Astrocyte (in vitro differentiated cells and primary cell): ENCODE data around the gene TUBB. TPM values are rescaled to one million over a fixed set of nuclear protein-coding genes. Genes with fewer than 3 reads are reported as not detected.

Experiments used
- DNase-seq: peaks from one replicate; pipeline ENCODE4 v3.0.0-alpha.2; 2010; ENCODE audit warnings: low read depth
- FAIRE-seq: peaks from 2 replicates; lab custom pipeline; 2011; peaks lifted over from hg19 to GRCh38; lab: Jason Lieb, UNC
- H2AFZ ChIP-seq: 2 replicates; pipeline ENCODE4 v1.6.0; 2012; ENCODE audit warnings: low read depth, low read length, inconsistent platforms
- H3K27ac ChIP-seq: 2 replicates; pipeline ENCODE4 v1.5.1; 2011; ENCODE audit warnings: low read depth, low read length, inconsistent platforms
- H3K27me3 ChIP-seq: 2 replicates; pipeline ENCODE4 v1.6.0; 2011; ENCODE audit warnings: low read length, inconsistent platforms; ENCODE audit not compliant: insufficient read depth
- H3K36me3 ChIP-seq: 2 replicates; pipeline ENCODE4 v1.5.1; 2011; ENCODE audit warnings: low read length, inconsistent platforms; ENCODE audit not compliant: insufficient read depth
- H3K4me1 ChIP-seq: 2 replicates; pipeline ENCODE4 v1.5.1; 2011; ENCODE audit warnings: low read length, inconsistent platforms; ENCODE audit not compliant: insufficient read depth
- H3K4me2 ChIP-seq: 2 replicates; pipeline ENCODE4 v1.6.0; 2012; ENCODE audit warnings: low read length, inconsistent platforms
- H3K4me3 ChIP-seq: 2 replicates; pipeline ENCODE4 v1.5.1; 2011; ENCODE audit warnings: low read depth, mild to moderate bottlenecking, low read length, inconsistent platforms; ENCODE audit not compliant: insufficient read depth
- H3K79me2 ChIP-seq: 2 replicates; pipeline ENCODE4 v1.6.0; 2012; ENCODE audit warnings: mild to moderate bottlenecking, low read length, inconsistent platforms; ENCODE audit not compliant: insufficient read depth
- H3K9ac ChIP-seq: 2 replicates; pipeline ENCODE4 v1.6.0; 2012; ENCODE audit warnings: mild to moderate bottlenecking, low read length, inconsistent platforms
- H3K9me3 ChIP-seq: 2 replicates; pipeline ENCODE4 v1.5.1; 2012; ENCODE audit warnings: low read depth, mild to moderate bottlenecking, low read length, inconsistent platforms; ENCODE audit not compliant: insufficient read depth
- H4K20me1 ChIP-seq: 2 replicates; pipeline ENCODE4 v1.6.0; 2012; ENCODE audit warnings: low read length, inconsistent platforms; ENCODE audit not compliant: insufficient read depth
- H3K27ac Mint-ChIP-seq: one replicate; pipeline ENCODE4 v1.8.0; 2021; ENCODE audit warnings: mild to moderate bottlenecking, mixed read lengths; ENCODE audit not compliant: unreplicated experiment
- H3K27me3 Mint-ChIP-seq: one replicate; pipeline ENCODE4 v1.8.0; 2021; ENCODE audit warnings: low read depth, mixed read lengths; ENCODE audit not compliant: unreplicated experiment
- H3K36me3 Mint-ChIP-seq: one replicate; pipeline ENCODE4 v1.8.0; 2021; ENCODE audit warnings: low read depth, mixed read lengths; ENCODE audit not compliant: unreplicated experiment
- H3K4me1 Mint-ChIP-seq: one replicate; pipeline ENCODE4 v1.8.0; 2021; ENCODE audit warnings: low read depth, mixed read lengths; ENCODE audit not compliant: unreplicated experiment
- H3K4me3 Mint-ChIP-seq: one replicate; pipeline ENCODE4 v1.8.0; 2021; ENCODE audit warnings: mild to moderate bottlenecking, moderate library complexity, mixed read lengths; ENCODE audit not compliant: unreplicated experiment
- H3K9me3 Mint-ChIP-seq: one replicate; pipeline ENCODE4 v1.8.0; 2021; ENCODE audit warnings: mild to moderate bottlenecking, mixed read lengths; ENCODE audit not compliant: unreplicated experiment
- CTCF ChIP-seq: IDR thresholded peaks from 2 replicates; pipeline ENCODE4 v1.5.1; 2011; ENCODE audit warnings: low read depth, mild to moderate bottlenecking, inconsistent platforms, low read length, moderate library complexity; ENCODE audit not compliant: insufficient read depth
- EZH2 ChIP-seq: IDR thresholded peaks from 2 replicates; pipeline ENCODE4 v1.6.1; 2012; ENCODE audit warnings: mild to moderate bottlenecking, low read length, inconsistent platforms; ENCODE audit not compliant: insufficient read depth
- total RNA-seq: library from RNA; stranded (reverse); gene quantifications from 2 replicates; pipeline ENCODE4 v1.2.1, GENCODE V29; 2021

TUBB gene
- total RNA-seq, 1 donor from 2014 or later, result 887 TPM

GRCh38 chr6:30714263-30714662 is 5.9 kb upstream of the TUBB start:
- Mint-ChIP-seq H3K9me3 (no peaks in the 10 kb centered on the region), H3K4me1 (peaks cover 17% of the 10 kb centered on the region)
- H3K4me3 ChIP-seq, result no peak overlapping the region

GRCh38 chr6:30716879-30717128 is 3.3 kb upstream of the TUBB start:
- Histone ChIP-seq H2AFZ (peak overlapping the region; percentile 67), H3K79me2 (peaks cover 48% of the 10 kb centered on the region), H3K9me3 (no peaks in the 10 kb centered on the region), H3K4me1 (peaks cover 19% of the 10 kb centered on the region), H3K27me3 (no peaks in the 10 kb centered on the region), H4K20me1 (peaks cover 4% of the 10 kb centered on the region), H3K36me3 (peaks cover 19% of the 10 kb centered on the region), H3K9ac (peak overlapping the region; percentile 85), H3K27ac (peak overlapping the region; percentile 89), H3K4me3 (peak overlapping the region; percentile 78), H3K4me2 (peak overlapping the region; percentile 88)
- no peak for DNase-seq
- Mint-ChIP-seq H3K36me3 (peaks cover 33% of the 10 kb centered on the region), H3K27me3 (no peaks in the 10 kb centered on the region), H3K4me3 (peak overlapping the region; percentile 94), H3K27ac (peak overlapping the region; percentile 100), H3K4me1 (peaks cover 21% of the 10 kb centered on the region), H3K9me3 (no peaks in the 10 kb centered on the region)
- TF ChIP-seq CTCF (no peak), EZH2 (no peak)
- FAIRE-seq, result no peak

More at GRCh38 chr6:30714263-30714662, 5.9 kb upstream of the TUBB start:
- Mint-ChIP-seq H3K4me3 (no peak overlapping the region), H3K27me3 (no peaks in the 10 kb centered on the region), H3K27ac (peak overlapping the region; percentile 31), H3K36me3 (peaks cover 33% of the 10 kb centered on the region)
- no peak for FAIRE-seq
- H3K4me2 ChIP-seq, result no peak overlapping the region
- H3K27me3 ChIP-seq, result no peaks in the 10 kb centered on the region
- no peaks in the 10 kb centered on the region for H4K20me1 ChIP-seq
- H3K4me1 ChIP-seq, result peaks cover 14% of the 10 kb centered on the region
- peaks cover 24% of the 10 kb centered on the region for H3K36me3 ChIP-seq
- no peak overlapping the region for H3K27ac ChIP-seq
- peaks cover 25% of the 10 kb centered on the region for H3K79me2 ChIP-seq
- TF ChIP-seq CTCF (no peak), EZH2 (no peak)
- no peak overlapping the region for H2AFZ ChIP-seq
- no peak for DNase-seq
- no peaks in the 10 kb centered on the region for H3K9me3 ChIP-seq
- H3K9ac ChIP-seq, result no peak overlapping the region

- H3K79me2 ChIP-seq, result peaks cover 53% of the 10 kb centered on the region
- peak; percentile 86 for FAIRE-seq
Observed at GRCh38 chr6:30717129-30717844, 2.9 kb upstream of the TUBB start, which contains the start of gene MDC1. TSS of gene MDC1 (minus strand) at chr6:30717281. CDS start at chr6:30715175, 2,106 bp downstream.

More at GRCh38 chr6:30717129-30717844, 2.9 kb upstream of the TUBB start, which contains the start of gene MDC1:
- Mint-ChIP-seq H3K36me3 (peaks cover 29% of the 10 kb centered on the region), H3K4me1 (peaks cover 21% of the 10 kb centered on the region), H3K9me3 (no peaks in the 10 kb centered on the region), H3K27ac (peak within 1 kb of the TSS; percentile 100), H3K4me3 (peak within 1 kb of the TSS; percentile 94), H3K27me3 (no peaks in the 10 kb centered on the region)
- Histone ChIP-seq H3K9ac (peak within 1 kb of the TSS; percentile 85), H3K4me2 (peak within 1 kb of the TSS; percentile 88), H4K20me1 (peaks cover 9% of the 10 kb centered on the region), H2AFZ (peak within 1 kb of the TSS; percentile 67), H3K9me3 (no peaks in the 10 kb centered on the region), H3K36me3 (peaks cover 15% of the 10 kb centered on the region), H3K27ac (peak within 1 kb of the TSS; percentile 90), H3K4me1 (peaks cover 19% of the 10 kb centered on the region), H3K27me3 (no peaks in the 10 kb centered on the region), H3K4me3 (peak within 1 kb of the TSS; percentile 78)
- TF ChIP-seq CTCF, result peak; percentile 13
- no peak for TF ChIP-seq EZH2
- DNase-seq, result peak; percentile 100
